B cell (primary cell): ENCODE data around the gene RAB27A. TPM values are rescaled to one million over a fixed set of nuclear protein-coding genes. Genes with fewer than 3 reads are reported as not detected.
A peak's percentile ranks its signal among the peaks of the same experiment; 100 is the strongest.

ENCODE experiments used
- ATAC-seq: fragments of 200-7000 bp; cut with Tn5 transposase; one replicate; pipeline ENCODE4 v1.10.0; 2021; ENCODE audit warnings: low read depth, mild to moderate bottlenecking, moderate number of reproducible peaks, moderate library complexity
- CTCF ChIA-PET: fragments of 350-600 bp; sonication (Branson Sonifier 250); formaldehyde crosslinking; loops from one replicate; lab custom pipeline; 2021; ENCODE audit warnings: antibody characterized with exemption, inconsistent platforms; lab: Charles Lee
- POLR2A ChIA-PET: fragments of 350-600 bp; sonication (Branson Sonifier 250); formaldehyde crosslinking; loops from one replicate; lab custom pipeline; 2021; ENCODE audit warnings: antibody characterized with exemption; lab: Charles Lee
- DNase-seq: peaks from one replicate; pipeline ENCODE4 v3.0.0; 2013
- H2AFZ ChIP-seq: 2 replicates; pipeline ENCODE4 v1.6.1; 2012; ENCODE audit warnings: mild to moderate bottlenecking, low read depth, low read length; ENCODE audit not compliant: insufficient read depth, poor library complexity, severe bottlenecking
- H3K27ac ChIP-seq, 2 donors: 1 replicate in 1 of 2; 2 replicates in 1 of 2; pipeline ENCODE4 v1.5.1; 2012 to 2013; ENCODE audit warnings: low read length in 2 of 2, mild to moderate bottlenecking in 2 of 2, moderate library complexity in 1 of 2
- H3K27me3 ChIP-seq, 4 experiments: fragments of 200-600 bp in 1 of 4; sonication (generic) in 1 of 4; replicated peaks in 1 of 4; 1 replicate in 2 of 4; 2 replicates in 2 of 4; pipeline versions ENCODE4 v1.6.1 to v1.7.0; 2013 to 2016; ENCODE audit warnings: low read length in 3 of 4, mild to moderate bottlenecking in 2 of 4, mixed read lengths in 1 of 4, moderate library complexity in 1 of 4; ENCODE audit not compliant: insufficient read depth in 4 of 4, control insufficient read depth in 3 of 4; ENCODE audit errors: control extremely low read depth in 1 of 4
- H3K36me3 ChIP-seq, 2 experiments: replicated peaks in 1 of 2; 1 replicate in 1 of 2; 2 replicates in 1 of 2; pipeline versions ENCODE4 v1.6.1 to v1.7.1; 2013; ENCODE audit warnings: low read length in 1 of 2; ENCODE audit not compliant: insufficient read depth in 2 of 2, control insufficient read depth in 1 of 2; ENCODE audit errors: control extremely low read depth in 1 of 2, extremely low read depth in 1 of 2
- H3K4me1 ChIP-seq, 2 donors: fragments of 200-600 bp in 1 of 2; sonication (generic) in 1 of 2; 1 replicate in 1 of 2; 2 replicates in 1 of 2; pipeline versions ENCODE4 v1.5.1 to v1.6.1; 2013 to 2017; ENCODE audit warnings: low read length in 2 of 2; ENCODE audit not compliant: control insufficient read depth in 2 of 2, insufficient read depth in 2 of 2
- H3K4me2 ChIP-seq: replicated peaks from 2 replicates; pipeline ENCODE3; 2012; ENCODE audit warnings: mild to moderate bottlenecking, low read depth, low read length; ENCODE audit not compliant: poor library complexity, severe bottlenecking
- H3K4me3 ChIP-seq, 5 experiments: fragments of 200-600 bp in 1 of 5; sonication (generic) in 1 of 5; 1 replicate in 3 of 5; 2 replicates in 2 of 5; pipeline versions ENCODE4 v1.5.1 to v1.7.0; 2011 to 2016; ENCODE audit warnings: low read length in 4 of 5, mild to moderate bottlenecking in 4 of 5, low read depth in 2 of 5, control low read depth in 1 of 5, moderate library complexity in 1 of 5; ENCODE audit not compliant: insufficient read depth in 1 of 5; ENCODE audit errors: control extremely low read depth in 1 of 5, extremely low read depth in 1 of 5
- H3K79me2 ChIP-seq: fragments of 200-600 bp; sonication (generic); one replicate; pipeline ENCODE4 v1.6.0; 2016; ENCODE audit warnings: low read length; ENCODE audit not compliant: control insufficient read depth, insufficient read depth
- H3K9ac ChIP-seq: fragments of 200-600 bp; sonication (generic); 2 replicates; pipeline ENCODE4 v1.6.1; 2017; ENCODE audit warnings: mild to moderate bottlenecking, low read length, moderate library complexity
- H3K9me3 ChIP-seq, 3 donors: one replicate each; pipeline versions ENCODE4 v1.6.1 to v1.7.1; 2013; ENCODE audit warnings: low read length in 2 of 3; ENCODE audit not compliant: control insufficient read depth in 2 of 3, insufficient read depth in 1 of 3; ENCODE audit errors: control extremely low read depth in 1 of 3
- H4K20me1 ChIP-seq: 2 replicates; pipeline ENCODE4 v1.6.0; 2012; ENCODE audit warnings: mild to moderate bottlenecking, low read length; ENCODE audit not compliant: insufficient read depth, control insufficient read depth, poor library complexity, severe bottlenecking
- H3K27ac Mint-ChIP-seq: one replicate; pipeline ENCODE4 v1.8.0; 2021; ENCODE audit warnings: mixed read lengths
- H3K27me3 Mint-ChIP-seq: one replicate; pipeline ENCODE4 v1.8.0; 2021; ENCODE audit warnings: mixed read lengths
- H3K4me1 Mint-ChIP-seq: one replicate; pipeline ENCODE4 v1.8.0; 2021; ENCODE audit warnings: mixed read lengths
- H3K4me3 Mint-ChIP-seq: one replicate; pipeline ENCODE4 v1.8.0; 2021; ENCODE audit warnings: mixed read lengths
- H3K9me3 Mint-ChIP-seq: one replicate; pipeline ENCODE4 v1.8.0; 2022; ENCODE audit warnings: mixed read lengths; ENCODE audit not compliant: insufficient read depth
- CTCF ChIP-seq: fragments of 200-600 bp; IDR thresholded peaks from one replicate; pipeline ENCODE4 v1.8.0; 2022; ENCODE audit warnings: antibody characterized with exemption, mild to moderate bottlenecking
- EZH2 ChIP-seq: IDR thresholded peaks from 2 replicates; pipeline ENCODE4 v1.6.1; 2012; ENCODE audit warnings: borderline replicate concordance, low read depth, mild to moderate bottlenecking, moderate library complexity, low read length; ENCODE audit not compliant: insufficient read depth, poor library complexity, severe bottlenecking
- WGBS: methylation state at CpG from one replicate; pipeline ENCODE4 v1.1.5; 2013; ENCODE audit warnings: missing lambda C conversion rate; ENCODE audit not compliant: insufficient coverage; 5-methylcytosine and 5-hydroxymethylcytosine counted together
- intact Hi-C: fragments of 100-400 bp; cut with micrococcal nuclease; formaldehyde crosslinking; loops from one replicate; pipeline ENCODE4 v1.10.0; 2022
- polyA plus RNA-seq: library from polyadenylated mRNA; depleted of rRNA; stranded (reverse); fragments of >200 nt; gene quantifications from 2 replicates; pipeline ENCODE4 v1.2.3, GENCODE V29; 2012
- total RNA-seq, 2 donors: library from RNA; stranded (reverse); fragments of 120-200 nt in 1 of 2; gene quantifications; 1 replicate in 1 of 2; 2 replicates in 1 of 2; pipeline versions ENCODE4 v1.2.3 to v1.2.4, GENCODE V29; 2013 to 2022

The RAB27A gene
- total and polyA plus RNA-seq, 2 donors (not counting 1 experiment from before 2014, with no cell fraction given), result 7.2 to 19.0 TPM

GRCh38 chr15:55267401-55268175, 22.0 kb downstream of the RAB27A start:
- Histone ChIP-seq H3K36me3 (no peaks in the 10 kb centered on the region), H3K79me2 (peaks cover 86% of the 10 kb centered on the region), H2AFZ (peak overlapping the region; percentile 92), H3K27me3 (no peaks in the 10 kb centered on the region), H3K9me3 (no peaks in the 10 kb centered on the region), H3K4me1 (peaks cover 21% of the 10 kb centered on the region in 2 donors), H4K20me1 (no peaks in the 10 kb centered on the region), H3K9ac (peak overlapping the region; percentile 70), H3K4me3 (peak overlapping the region; percentile 7 to 70 (median 46)), H3K27ac (peak overlapping the region; percentile 73 to 90), H3K4me2 (peak overlapping the region; percentile 82)
- H3K4me3 Mint-ChIP-seq, result peak overlapping the region; percentile 75
- peak; percentile 97 for ATAC-seq
- H3K4me1 Mint-ChIP-seq, result peaks cover 29% of the 10 kb centered on the region
- TF ChIP-seq EZH2 (no peak), CTCF (no peak)
- no peaks in the 10 kb centered on the region for H3K9me3 Mint-ChIP-seq
- peak; percentile 80 for DNase-seq
- intact Hi-C loops, result loop anchor here (1.0 kb wide), 2 partner anchors 10 to 22 kb away; partner anchors contain the start of gene RAB27A
- ChIA-PET CTCF (interaction anchor here (1.3 to 5.0 kb wide), 4 partner anchors 11 to 50 kb away, joined by 4 to 21 read pairs (median 6); no protein-coding TSS in a partner anchor), POLR2A (interaction anchor here (0.6 to 1.0 kb wide), 3 partner anchors 10 to 721 kb away, joined by 3 to 4 read pairs (median 3); partner anchors contain the start of genes PIGB and PIGBOS1)
- H3K27me3 Mint-ChIP-seq, result no peaks in the 10 kb centered on the region
- 0% methylated on average over 5 of the region's 10 CpGs for WGBS
- peak overlapping the region; percentile 89 for H3K27ac Mint-ChIP-seq

GRCh38 chr15:55266547-55266946, 23.1 kb downstream of the RAB27A start:
- DNase-seq (no peak), ATAC-seq (no peak)
- Mint-ChIP-seq H3K9me3 (no peaks in the 10 kb centered on the region), H3K27me3 (no peaks in the 10 kb centered on the region), H3K4me3 (peak overlapping the region; percentile 75), H3K4me1 (peaks cover 26% of the 10 kb centered on the region), H3K27ac (peak overlapping the region; percentile 89)
- peaks cover 21% of the 10 kb centered on the region in 2 donors for H3K4me1 ChIP-seq
- H4K20me1 ChIP-seq, result no peaks in the 10 kb centered on the region
- intact Hi-C loops, result no loop called here
- WGBS, result no CpG with 5 or more reads among the region's 2 CpGs
- no peaks in the 10 kb centered on the region for H3K27me3 ChIP-seq
- H3K36me3 ChIP-seq, result no peaks in the 10 kb centered on the region
- ChIA-PET POLR2A (interaction anchor here (0.6 kb wide), 1 partner anchor 70 kb away, joined by 3 read pairs; the partner anchor contains the start of gene RSL24D1), CTCF (interaction anchor here (1.3 to 5.0 kb wide), 4 partner anchors 12 to 49 kb away, joined by 4 to 21 read pairs (median 6); no protein-coding TSS in a partner anchor)
- H3K27ac ChIP-seq, result peak overlapping the region; percentile 73 to 90
- peaks cover 80% of the 10 kb centered on the region for H3K79me2 ChIP-seq
- no peaks in the 10 kb centered on the region for H3K9me3 ChIP-seq
- no peak overlapping the region for H3K9ac ChIP-seq
- peak overlapping the region; percentile 92 for H2AFZ ChIP-seq
- H3K4me2 ChIP-seq, result peak overlapping the region; percentile 82
- TF ChIP-seq CTCF, result no peak
- no peak for TF ChIP-seq EZH2
- no peak overlapping the region for H3K4me3 ChIP-seq
